GM19328 (cell line): ENCODE data around the gene PLGRKT.
"Not testable (repeated sequence)": the region's sequence is repeated elsewhere in the genome, so short reads cannot be mapped to it uniquely, and the experiment has no call there.

ENCODE experiments used
- ATAC-seq: cut with Tn5 transposase; IDR thresholded peaks from one replicate; pipeline ENCODE4 v1.9.1; 2021; ENCODE audit warnings: mild to moderate bottlenecking, moderate library complexity; ENCODE audit not compliant: unreplicated experiment

PLGRKT gene

DNA sequence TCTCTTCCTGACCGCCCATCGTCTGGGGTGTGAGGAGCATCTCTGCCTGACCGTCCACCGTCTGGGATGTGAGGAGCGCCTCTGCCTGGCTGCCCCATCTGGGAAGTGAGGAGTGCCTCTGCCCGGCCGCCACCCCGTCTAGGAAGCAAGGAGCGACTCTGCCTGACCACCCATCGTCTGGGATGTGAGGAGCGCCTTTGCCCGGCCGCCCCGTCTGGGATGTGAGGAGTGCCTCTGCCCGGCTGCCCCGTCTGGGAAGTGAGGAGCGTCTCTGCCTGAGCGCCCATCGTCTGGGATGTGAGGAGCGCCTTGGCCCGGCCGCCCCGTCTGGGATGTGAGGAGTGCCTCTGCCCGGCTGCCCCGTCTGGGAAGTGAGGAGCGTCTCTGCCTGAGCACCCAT is 4.4 kb downstream of the PLGRKT start:
- not testable (repeated sequence) for ATAC-seq

DNA sequence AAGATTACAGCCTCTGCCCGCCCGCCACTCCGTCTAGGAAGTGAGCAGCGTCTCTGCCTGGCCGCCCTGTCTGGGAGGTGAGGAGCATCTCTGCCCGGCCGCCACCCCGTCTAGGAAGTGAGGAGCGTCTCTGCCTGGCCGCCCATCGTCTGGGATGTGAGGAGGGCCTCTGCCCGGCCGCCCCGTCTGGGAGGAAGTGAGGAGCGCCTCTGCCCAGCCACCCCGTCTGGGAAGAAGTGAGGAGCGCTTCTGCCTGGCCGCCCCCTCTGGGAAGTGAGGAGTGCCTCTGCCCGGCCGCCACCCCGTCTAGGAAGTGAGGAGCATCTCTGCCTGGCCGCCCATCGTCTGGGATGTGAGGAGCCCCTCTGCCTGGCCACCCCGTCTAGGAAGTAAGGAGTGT is 4.8 kb downstream of the PLGRKT start:
- not testable (repeated sequence) for ATAC-seq

DNA sequence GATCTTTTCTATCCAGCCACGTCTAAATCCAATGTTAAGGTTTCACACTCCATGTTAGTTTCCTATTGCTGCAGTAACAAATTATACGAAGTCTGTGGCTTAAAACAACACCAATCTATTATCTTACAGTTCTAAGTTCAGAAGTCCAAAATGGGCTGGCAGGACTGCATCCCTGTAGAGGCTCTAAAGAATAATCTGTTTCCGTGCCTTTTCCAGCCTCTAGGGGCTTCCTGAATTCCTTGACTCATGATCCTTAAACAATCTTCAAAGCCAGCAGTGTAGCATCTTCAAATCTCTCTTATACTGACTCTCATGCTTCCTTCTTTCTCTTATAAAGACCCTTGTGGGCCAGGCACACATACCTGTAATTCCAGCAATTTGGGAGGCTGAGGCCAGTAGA is 6.8 kb downstream of the PLGRKT start:
- ATAC-seq = no peak

DNA sequence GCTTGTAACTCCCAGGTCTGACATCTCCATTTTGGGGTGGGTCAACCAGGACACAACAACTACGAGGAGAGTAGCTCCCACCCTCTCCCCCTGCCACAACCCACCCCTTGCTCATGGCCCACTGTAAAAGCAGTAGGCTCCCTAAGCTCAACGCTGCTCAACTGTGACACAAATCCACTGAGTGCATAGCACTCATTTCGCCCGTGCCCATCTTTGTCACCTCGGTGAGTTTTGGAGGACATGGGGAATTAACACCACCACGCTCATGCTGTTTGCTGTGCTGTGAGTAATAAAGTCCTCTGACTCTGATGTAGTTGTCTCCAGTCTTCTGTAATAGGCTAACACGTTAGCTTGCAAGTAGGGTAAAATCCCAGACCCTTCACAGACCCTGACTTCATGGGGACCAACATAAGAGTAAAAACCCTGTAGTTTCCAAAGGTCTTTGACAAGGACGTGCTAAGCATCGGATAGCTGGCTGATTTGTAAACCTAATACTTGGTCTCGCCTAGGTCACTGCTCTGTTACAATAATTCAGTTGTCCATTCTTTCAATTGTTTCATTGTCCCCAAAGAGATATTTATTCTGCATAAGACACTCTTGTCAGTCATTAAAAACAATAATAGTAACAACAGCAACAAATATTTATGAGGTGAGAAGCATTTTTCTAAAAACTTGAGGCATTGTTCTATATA is 7.7 kb downstream of the PLGRKT start:
- no peak for ATAC-seq

DNA sequence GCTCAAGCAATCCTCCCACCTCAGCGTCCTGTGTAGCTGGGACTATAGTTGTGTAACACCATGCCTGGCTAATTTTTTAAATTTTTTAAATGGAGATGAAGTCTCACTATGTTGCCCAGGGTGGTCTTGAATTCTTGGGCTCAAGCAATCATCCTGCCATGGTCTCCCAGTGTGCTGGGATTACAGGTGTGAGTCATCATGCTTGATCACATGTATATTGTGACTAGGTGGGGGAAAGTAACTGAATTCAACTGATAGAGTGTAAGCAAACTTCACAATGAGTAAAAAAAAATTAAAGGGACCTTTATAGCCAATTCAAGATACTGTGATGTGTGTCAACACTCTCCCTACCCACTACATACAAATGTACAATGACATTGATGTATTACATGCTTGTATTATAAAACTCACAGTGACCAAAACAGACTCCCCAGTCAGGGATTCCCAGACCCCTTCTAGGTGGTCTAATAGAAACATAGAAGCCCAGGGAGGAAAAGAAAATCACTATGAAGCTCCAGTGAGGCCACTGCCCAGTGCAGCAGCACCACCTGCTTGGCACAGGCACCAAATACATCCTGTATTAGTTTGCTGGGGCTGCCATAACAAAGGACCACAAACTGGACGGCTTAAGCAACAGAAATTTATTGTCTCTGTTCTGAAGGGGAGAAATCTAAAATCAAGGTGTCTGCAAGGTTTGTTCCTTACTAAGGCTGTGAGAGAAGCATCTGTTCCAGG is 8.8 kb downstream of the PLGRKT start:
- ATAC-seq = no peak

DNA sequence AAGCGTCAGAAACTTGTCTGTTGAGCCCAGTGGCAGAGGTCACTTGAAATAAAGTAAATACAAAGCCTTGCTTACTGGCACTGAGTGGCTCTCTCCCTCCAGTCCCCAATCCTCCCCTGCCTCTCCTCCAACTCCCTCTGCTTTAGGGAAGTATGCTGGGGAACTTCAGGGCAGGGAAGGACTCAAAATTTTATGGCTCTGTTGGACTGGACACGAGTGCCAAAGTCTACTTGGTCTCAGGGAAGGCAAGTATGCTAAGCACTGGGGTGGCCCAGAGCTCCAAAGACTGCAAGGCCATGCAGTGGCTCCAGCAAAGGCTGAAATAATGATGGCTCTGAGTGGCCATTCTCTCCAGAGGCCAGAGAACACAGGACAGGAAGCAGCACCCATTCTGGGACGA is 9.6 kb downstream of the PLGRKT start:
- ATAC-seq = no peak

DNA sequence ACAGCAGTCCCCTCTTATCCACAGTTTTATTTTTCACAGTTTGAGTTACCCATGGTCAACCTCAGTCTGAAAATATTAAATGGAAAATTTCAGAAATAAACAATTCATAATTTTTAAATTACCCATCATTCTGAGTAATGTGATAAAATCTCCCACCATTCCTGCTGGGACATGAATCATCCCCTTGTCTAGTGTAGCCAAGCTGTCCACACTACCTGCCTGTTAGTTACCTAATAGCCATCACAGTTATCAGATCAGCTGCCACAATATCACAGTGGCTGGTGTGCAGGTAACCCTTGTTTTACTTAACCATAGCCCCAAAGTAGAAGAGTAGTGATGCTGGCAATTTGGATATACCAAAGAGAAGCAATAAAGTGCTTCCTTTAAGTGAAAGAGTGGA is 10.7 kb downstream of the PLGRKT start:
- no peak for ATAC-seq

DNA sequence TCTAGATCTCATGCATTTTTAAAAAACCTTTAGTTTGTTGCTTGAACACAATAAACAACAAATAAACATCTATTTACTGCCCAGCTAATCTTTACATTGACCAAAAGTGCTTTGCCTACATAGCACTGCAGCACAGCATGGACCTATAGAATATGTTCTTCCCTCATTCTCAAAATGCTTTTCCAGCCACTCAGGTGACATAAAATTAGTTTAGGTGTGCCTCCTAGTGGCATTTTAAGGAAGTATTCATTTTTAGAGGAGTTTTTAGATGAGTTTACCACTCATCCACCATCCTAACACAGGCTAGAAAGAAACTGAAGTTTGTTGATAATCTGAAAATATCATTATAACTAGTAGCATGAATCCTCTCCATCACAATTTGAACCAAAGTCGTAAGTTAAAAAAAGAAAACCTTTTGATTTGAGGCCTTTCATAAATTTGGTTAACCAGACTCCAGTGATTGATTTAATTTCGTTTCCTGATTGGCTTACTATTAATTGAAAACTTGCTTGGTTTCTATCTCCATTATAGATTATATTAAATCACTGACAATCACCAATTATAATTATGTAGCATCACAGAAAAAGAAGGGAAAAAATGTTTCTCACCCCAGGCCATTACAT is 12.6 kb downstream of the PLGRKT start:
- no peak for ATAC-seq

DNA sequence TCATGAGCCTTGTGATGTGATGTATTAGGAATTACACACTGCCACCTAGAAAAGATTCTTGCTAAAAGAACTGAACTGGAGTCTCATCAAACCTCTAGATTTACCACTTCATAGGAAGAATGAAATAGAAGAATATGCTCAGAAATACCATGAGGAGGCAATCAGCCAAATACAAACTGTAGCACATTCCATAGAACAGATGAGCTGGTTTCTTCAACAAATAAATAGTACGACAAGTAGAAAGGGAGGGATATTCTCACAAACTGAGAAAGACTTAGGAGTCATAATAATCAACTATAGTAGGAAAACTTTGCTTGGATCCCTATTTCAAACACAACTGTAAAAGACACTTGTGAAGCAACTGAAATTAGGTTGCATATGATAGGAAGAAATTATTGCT is 15.4 kb downstream of the PLGRKT start:
- no peak for ATAC-seq

DNA sequence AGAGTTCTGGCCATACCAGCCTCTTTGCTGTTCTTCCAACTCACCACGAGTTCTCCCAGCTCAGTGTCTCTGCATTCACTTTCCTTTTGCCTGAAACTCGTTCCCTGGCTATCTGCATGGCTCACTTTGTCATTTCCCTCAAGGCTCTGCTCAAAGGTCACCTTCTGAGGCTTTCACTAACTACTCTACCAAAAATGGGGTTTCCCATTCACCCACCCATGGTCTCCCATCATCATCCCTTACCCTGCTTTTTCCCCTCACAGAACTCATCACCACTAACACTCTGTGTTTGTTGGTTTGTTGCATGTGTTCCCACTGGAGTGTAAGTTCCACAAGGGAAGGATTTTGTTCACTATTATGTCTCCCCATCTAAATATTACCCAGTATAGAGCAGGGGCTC is 16.6 kb downstream of the PLGRKT start:
- no peak for ATAC-seq

DNA sequence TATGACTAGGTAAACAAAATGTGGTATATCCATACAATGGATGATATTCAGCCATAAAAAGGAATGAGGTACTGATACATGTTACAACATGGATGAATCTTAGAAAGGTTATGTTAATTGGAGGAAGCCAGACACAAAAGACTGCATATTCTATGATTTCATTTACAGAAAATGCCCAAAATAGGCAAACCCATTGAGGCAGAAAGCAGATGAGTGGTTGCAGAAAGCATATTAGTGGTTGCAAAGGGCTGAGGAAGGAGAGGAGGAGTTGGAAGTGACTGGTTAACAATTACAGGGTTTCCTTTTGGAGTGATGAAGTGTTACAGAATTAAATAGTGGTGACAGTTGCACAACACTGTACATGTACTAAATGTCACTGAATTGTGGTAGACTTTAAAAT is 17.7 kb downstream of the PLGRKT start:
- no peak for ATAC-seq

DNA sequence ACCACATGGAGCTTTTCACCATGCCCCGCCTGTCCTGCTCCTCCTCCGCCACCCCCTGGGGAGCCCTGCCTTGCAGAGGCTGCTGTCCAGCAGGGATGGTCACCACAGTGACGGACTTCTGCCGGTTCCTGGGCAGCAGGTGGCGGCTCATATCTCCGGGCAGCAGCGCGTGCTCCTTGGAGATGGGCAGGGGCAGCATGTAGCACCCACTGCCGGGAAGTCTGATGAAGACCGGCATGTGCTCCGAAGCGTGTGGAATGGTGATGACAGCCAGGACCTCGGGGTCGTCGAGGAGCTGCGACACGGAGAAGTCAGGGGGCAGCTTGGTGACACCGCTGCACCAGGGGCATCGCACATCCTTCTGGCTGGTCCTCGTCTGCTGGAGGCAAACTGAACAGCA is 19.2 kb downstream of the PLGRKT start:
- ATAC-seq = no peak

DNA sequence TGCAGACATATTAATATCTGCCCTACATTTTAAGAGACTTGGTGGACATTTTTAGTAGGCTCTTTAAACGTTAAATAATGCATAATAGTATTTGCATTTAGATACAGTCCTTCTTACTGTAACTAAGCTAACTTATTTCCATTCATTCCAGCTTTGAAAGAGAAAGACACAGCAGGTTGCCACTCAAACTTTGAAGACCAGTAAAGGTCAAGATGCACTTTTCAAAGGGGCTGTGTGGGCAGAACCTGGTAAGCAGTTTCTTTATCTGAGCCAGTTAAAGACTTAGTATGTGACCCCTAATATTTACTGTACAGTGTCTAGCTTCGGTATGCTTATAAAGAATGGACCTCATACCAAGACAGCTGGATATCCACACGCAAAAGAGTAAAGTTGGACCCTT is 20.8 kb downstream of the PLGRKT start:
- no peak for ATAC-seq

DNA sequence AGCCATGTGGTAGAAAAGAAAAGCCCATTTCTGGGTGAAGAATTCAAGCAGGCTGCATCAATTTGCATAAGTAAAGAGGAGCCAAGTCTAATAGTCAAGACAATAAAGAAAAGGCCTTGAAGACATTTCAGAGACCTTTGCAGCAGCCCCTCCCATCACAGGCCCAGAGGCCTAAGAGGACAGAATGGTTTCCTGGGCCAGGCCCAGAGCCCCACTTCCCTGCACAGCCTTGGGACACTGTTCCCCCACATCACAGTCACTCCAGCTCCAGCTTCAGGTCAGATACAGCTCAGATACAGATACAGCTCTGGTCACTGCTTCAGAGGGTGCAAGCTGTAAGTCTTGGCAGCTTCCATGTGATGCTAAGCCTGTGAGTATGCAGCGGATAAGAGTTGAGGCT is 29.1 kb downstream of the PLGRKT start:
- ATAC-seq = no peak

DNA sequence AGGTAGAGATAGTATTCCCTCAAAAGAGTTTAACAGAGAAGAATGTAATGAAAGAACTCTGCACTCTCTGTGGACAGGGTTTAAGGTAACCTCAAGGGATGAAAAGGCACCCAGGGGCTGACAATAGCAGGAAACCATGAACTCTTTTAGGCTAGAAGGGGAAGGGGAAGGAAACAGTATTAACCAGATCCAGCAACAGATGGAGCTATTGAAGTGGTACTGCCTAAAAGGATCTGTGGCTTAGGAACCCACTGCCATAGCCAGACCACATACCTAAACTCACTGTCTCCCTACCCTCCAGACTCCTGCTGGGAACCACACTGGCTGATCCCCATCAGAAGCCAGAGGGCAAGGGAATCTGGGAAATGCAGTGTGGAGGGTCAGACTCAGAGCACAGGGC is 35.5 kb downstream of the PLGRKT start:
- ATAC-seq = no peak

DNA sequence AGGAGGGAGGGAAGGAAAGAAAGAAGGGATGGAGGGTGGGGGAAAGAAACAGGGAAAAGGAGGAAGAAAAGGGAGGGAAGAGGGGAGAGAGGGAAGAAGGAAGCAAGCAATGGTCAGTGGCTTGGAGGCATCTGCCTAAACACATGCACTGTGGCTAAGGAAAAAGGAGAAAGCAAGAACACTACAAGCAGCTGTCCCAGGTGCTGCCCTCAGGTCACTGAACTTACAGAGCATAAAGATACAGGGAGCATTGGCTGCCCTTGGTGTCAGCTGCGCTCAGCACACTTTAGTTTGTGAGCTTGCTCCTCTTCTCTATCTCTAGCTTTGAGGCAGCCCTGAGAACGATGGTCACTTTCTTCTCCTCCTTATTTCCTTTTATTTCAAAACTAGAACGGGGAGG is 40.2 kb downstream of the PLGRKT start:
- not testable (repeated sequence) for ATAC-seq

DNA sequence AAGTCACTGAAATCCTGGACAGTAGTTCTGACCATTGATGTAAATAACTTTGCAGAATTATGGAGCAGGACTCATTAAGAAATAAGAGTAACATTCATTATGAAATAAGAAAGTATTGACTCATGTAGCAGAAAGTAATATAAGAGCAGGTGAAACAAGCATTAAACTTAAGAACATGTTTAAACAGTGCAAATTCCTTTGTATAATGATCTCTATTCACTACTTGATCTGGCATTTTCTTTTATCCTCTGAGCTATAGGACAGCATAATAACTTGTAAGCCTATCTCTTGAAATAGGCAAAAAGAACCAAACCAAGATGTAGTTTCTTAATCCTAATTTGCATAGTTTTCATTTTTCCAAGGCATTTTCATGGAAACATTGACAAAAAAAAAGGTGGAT is 42.3 kb downstream of the PLGRKT start:
- ATAC-seq = no peak

DNA sequence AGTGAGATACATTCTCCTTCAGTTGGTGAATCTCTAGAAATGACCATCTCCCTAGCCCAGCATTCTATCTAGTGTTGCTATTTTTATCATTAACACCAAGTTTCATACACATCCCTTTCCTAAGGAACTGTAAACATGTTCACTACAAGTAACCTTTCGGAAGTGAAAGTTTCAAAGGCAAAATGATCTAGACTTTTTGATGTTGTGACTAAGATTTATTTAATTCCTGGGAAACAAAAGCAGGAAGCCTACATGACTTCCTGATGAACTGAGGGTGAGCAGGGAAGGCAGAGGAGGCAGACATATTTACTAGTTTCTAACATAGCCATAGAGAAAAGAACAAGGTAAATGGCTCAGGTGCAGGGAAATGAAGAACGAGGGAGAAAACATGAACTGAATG is 43.7 kb downstream of the PLGRKT start:
- ATAC-seq = not testable (repeated sequence)

DNA sequence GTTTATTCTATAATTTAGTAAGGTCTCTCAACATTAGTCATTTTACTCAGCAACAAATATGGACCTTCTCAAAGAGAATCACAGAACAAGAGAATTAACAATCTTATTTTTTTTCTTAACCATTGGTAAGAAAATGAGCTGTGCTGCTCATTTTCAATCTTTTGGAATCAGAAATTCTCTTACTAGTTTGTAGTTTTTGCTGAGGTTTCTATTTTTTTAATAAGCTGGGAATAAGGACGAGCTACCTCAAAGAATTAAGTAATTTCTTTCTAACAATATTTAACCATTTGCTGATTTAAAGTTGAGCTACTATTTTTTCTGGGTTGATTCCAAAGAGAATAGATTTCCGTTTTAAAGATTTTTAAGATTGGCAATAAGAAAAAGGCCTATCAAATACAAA is 44.2 kb downstream of the PLGRKT start:
- no peak for ATAC-seq

DNA sequence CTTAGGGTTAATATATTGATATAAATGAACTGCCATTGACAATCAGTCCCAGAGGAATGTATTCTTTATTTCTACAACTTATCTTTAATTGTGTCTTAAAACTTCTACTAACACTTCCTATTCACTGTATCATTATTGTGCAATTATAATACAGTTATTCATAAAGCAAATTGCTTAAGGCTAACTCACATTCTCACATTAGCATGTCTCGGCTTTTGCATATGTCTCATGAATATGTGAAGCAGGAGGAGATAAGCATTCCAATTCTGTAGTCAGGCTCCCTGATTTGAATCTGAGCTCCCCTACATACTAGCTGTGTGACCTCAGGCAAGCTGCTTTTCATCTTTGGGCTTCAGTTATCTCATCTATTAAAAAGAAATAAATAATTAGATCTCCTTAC is 45.4 kb downstream of the PLGRKT start:
- no peak for ATAC-seq

DNA sequence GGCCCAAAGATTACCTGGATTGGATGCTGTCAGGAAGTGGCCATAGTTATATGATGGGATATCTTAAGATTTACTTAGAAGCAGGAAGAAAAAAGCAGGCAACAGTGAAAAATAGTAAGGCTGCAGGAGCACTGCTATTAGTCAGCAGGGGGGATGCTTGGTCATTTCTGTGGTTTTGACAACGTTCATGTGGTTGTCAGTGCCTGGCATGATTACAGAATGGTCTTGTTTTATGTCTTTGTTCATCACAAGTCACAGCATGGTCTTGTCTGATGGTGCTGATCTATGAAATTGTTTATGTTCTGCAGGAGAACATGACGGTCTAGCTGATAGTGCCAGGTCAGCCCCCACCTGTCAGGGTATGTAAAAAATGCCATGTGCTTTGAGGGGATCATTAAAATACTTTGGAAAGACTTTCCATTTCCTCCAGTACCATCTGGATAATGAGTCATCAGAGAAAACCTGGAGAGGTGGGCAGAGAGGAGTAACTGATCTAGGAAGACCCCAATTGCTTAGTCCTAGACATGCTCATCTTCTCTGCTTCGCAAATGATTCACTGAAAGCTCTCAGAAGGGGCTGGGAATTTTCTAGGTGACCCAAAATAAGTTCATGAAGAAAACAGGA is 48.5 kb downstream of the PLGRKT start:
- ATAC-seq = no peak
